HL-60 (cell line): Measurements from ENCODE around the gene APBA2.

Experiments used
- DNase-seq, 2 experiments: peaks; one replicate each; pipeline ENCODE4 v3.0.0-alpha.2; 2010 to 2020; ENCODE audit warnings: low read depth in 1 of 2, low spot score in 1 of 2
- H3K27ac ChIP-seq: fragments of 250-450 bp; sonication (Bioruptor Pico); replicated peaks from 2 replicates; pipeline ENCODE4 v1.5.1; 2020; ENCODE audit warnings: mild to moderate bottlenecking, moderate library complexity
- H3K27me3 ChIP-seq: fragments of 250-450 bp; sonication (Bioruptor Pico); 2 replicates; pipeline ENCODE4 v1.5.1; 2021; ENCODE audit warnings: mild to moderate bottlenecking, moderate library complexity; ENCODE audit not compliant: insufficient read depth, poor library complexity, severe bottlenecking
- H3K4me3 ChIP-seq: replicated peaks from 2 replicates; pipeline ENCODE4 v1.5.1; 2011; ENCODE audit warnings: mild to moderate bottlenecking, control low read depth, low read length; ENCODE audit not compliant: insufficient read depth
- CTCF ChIP-seq: IDR thresholded peaks from one replicate; pipeline ENCODE4 v1.5.1; 2011; ENCODE audit warnings: low read length, control low read depth, inconsistent platforms; ENCODE audit not compliant: insufficient read depth
- GABPA ChIP-seq: IDR thresholded peaks from 2 replicates; pipeline ENCODE4 v1.6.1; 2012; ENCODE audit warnings: low read depth
- POLR2AphosphoS5 ChIP-seq: IDR thresholded peaks from 2 replicates; pipeline ENCODE4 v1.6.1; 2012; ENCODE audit warnings: low read depth
- REST ChIP-seq: IDR thresholded peaks from 2 replicates; pipeline ENCODE4 v1.6.1; 2012; ENCODE audit warnings: low read depth; ENCODE audit not compliant: insufficient replicate concordance
- SPI1 ChIP-seq: IDR thresholded peaks from 2 replicates; pipeline ENCODE4 v1.6.1; 2012; ENCODE audit warnings: low read depth, mild to moderate bottlenecking, borderline replicate concordance

APBA2 gene

GRCh38 chr15:29123991-29124390, 238.2 kb downstream of the APBA2 start:
- no peak for DNase-seq
- TF ChIP-seq POLR2AphosphoS5 (no peak), REST (no peak)

GRCh38 chr15:29124581-29125381, 239.0 kb downstream of the APBA2 start:
- TF ChIP-seq GABPA: no peak
- no peak for TF ChIP-seq POLR2AphosphoS5
- Histone ChIP-seq H3K27me3 (no peaks in the 10 kb centered on the region), H3K4me3 (no peak overlapping the region), H3K27ac (no peak overlapping the region)
- DNase-seq: no peak

More at GRCh38 chr15:29123991-29124390, 238.2 kb downstream of the APBA2 start:
- Histone ChIP-seq H3K27ac (no peak overlapping the region), H3K4me3 (no peak overlapping the region), H3K27me3 (no peaks in the 10 kb centered on the region)

- TF ChIP-seq POLR2AphosphoS5 (no peak), SPI1 (no peak), CTCF (no peak), GABPA (no peak), REST (no peak)
- H3K4me3 ChIP-seq: no peak overlapping the region
- no peak for DNase-seq
- no peak overlapping the region for H3K27ac ChIP-seq
- no peaks in the 10 kb centered on the region for H3K27me3 ChIP-seq
These were observed 239.8 kb downstream of the APBA2 start for GRCh38 chr15:29125382-29126207.

- DNase-seq: no peak
- Histone ChIP-seq H3K27me3 (no peaks in the 10 kb centered on the region), H3K4me3 (no peak overlapping the region), H3K27ac (no peak overlapping the region)
- TF ChIP-seq GABPA (no peak), REST (no peak), POLR2AphosphoS5 (no peak)
These were observed 240.4 kb downstream of the APBA2 start for GRCh38 chr15:29126208-29126536.
